ENCODE results near the gene EPHX1.

Gene EPHX1

GRCh38 chr1:225863167-225863566, 53.2 kb downstream of the EPHX1 start:
- Histone ChIP-seq H2BK12ac (ENCODE audit: low read length) (no peak overlapping the region), H3K27me3 (ENCODE audit: control insufficient read depth in 3 of 3, insufficient read depth in 3 of 3, low read depth in 1 of 3, low read length in 3 of 3) (no peaks in the 10 kb centered on the region), H2AFZ (ENCODE audit: low read length) (no peak overlapping the region), H3K23ac (ENCODE audit: low read depth, low read length, poor library complexity) (no peak overlapping the region), H4K91ac (ENCODE audit: low read depth, low read length, poor library complexity) (no peak overlapping the region), H3K4ac (ENCODE audit: low read length) (no peak overlapping the region), H3K9ac (ENCODE audit: low read depth, low read length, poor library complexity) (no peak overlapping the region), H3K36me3 (replicated peaks in 1 of 2; ENCODE audit: control insufficient read depth in 2 of 2, insufficient read depth in 2 of 2, low read length in 2 of 2) (peaks cover 4 to 62% of the 10 kb centered on the region in 2 donors), H2BK15ac (ENCODE audit: low read length) (no peak overlapping the region), H2BK5ac (ENCODE audit: low read length) (no peak overlapping the region), H3K4me3 (ENCODE audit: low read length in 2 of 2) (no peak overlapping the region), H2BK120ac (ENCODE audit: low read depth, low read length) (no peak overlapping the region), H4K8ac (ENCODE audit: low read depth, low read length) (no peak overlapping the region), H3K4me1 (ENCODE audit: control insufficient read depth in 2 of 2, insufficient read depth in 1 of 2, low read depth in 1 of 2, low read length in 2 of 2) (no peaks in the 10 kb centered on the region), H3K27ac (replicated peaks; ENCODE audit: low read length) (no peak overlapping the region), H3K79me1 (ENCODE audit: low read depth, low read length) (no peaks in the 10 kb centered on the region), H2AK5ac (ENCODE audit: low read depth, low read length) (no peak overlapping the region), H3K14ac (ENCODE audit: low read length) (no peak overlapping the region), H3K18ac (ENCODE audit: low read length) (no peak overlapping the region), H3K4me2 (ENCODE audit: insufficient read depth, low read length, poor library complexity, severe bottlenecking) (no peak overlapping the region), H3K9me3 (replicated peaks in 1 of 2; ENCODE audit: control insufficient read depth in 2 of 2, insufficient read depth in 1 of 2, low read depth in 1 of 2, low read length in 2 of 2) (no peaks in the 10 kb centered on the region)
- no peak for DNase-seq (ENCODE audit: low spot score)
- no CpG with 5 or more reads among the region's 5 CpGs for WGBS, 2 donors (ENCODE audit: extremely low coverage in 2 of 2, insufficient read length in 2 of 2, insufficient replicate concordance in 1 of 2)

DNA sequence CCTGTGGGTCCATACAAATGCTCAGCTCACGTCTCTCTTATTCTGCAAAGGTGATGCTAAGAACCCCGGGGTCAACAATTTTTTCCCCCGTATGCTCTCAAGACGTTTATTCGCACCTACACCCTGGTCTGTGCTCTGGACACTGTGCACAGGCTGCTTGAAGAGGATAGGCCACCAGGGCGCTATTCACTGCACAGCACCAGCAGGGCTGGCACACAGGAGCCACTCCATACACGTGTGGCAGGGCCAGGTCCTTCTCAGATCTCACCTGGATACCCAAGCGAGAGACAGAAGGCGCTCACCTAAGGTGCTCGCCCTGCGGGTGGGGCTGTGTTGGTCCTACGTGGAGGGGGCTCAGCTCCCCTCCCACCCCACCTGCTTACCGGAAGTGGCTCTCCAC, 55.6 kb downstream of the EPHX1 start:
- WGBS, 2 donors (ENCODE audit: extremely low coverage in 2 of 2, insufficient read length in 2 of 2, insufficient replicate concordance in 1 of 2): no CpG with 5 or more reads among the region's 13 CpGs
- H3K4ac ChIP-seq (ENCODE audit: low read length): no peak overlapping the region
- no peak overlapping the region for H3K14ac ChIP-seq (ENCODE audit: low read length)
- no peaks in the 10 kb centered on the region for H3K4me1 ChIP-seq (ENCODE audit: control insufficient read depth in 2 of 2, insufficient read depth in 1 of 2, low read depth in 1 of 2, low read length in 2 of 2)
- no peak overlapping the region for H3K27ac ChIP-seq (replicated peaks; ENCODE audit: low read length)
- no peak for DNase-seq (ENCODE audit: low spot score)
- H4K8ac ChIP-seq (ENCODE audit: low read depth, low read length): no peak overlapping the region
- H2BK120ac ChIP-seq (ENCODE audit: low read depth, low read length): no peak overlapping the region
- no peak overlapping the region for H4K91ac ChIP-seq (ENCODE audit: low read depth, low read length, poor library complexity)
- no peaks in the 10 kb centered on the region for H3K9me3 ChIP-seq (replicated peaks in 1 of 2; ENCODE audit: control insufficient read depth in 2 of 2, insufficient read depth in 1 of 2, low read depth in 1 of 2, low read length in 2 of 2)
- no peak overlapping the region for H2BK12ac ChIP-seq (ENCODE audit: low read length)
- no peak overlapping the region for H2BK15ac ChIP-seq (ENCODE audit: low read length)
- H2AK5ac ChIP-seq (ENCODE audit: low read depth, low read length): peak overlapping the region; percentile 19
- no peak overlapping the region for H3K4me3 ChIP-seq (ENCODE audit: low read length in 2 of 2)
- H3K23ac ChIP-seq (ENCODE audit: low read depth, low read length, poor library complexity): no peak overlapping the region
- H2BK5ac ChIP-seq (ENCODE audit: low read length): no peak overlapping the region
- no peak overlapping the region for H3K4me2 ChIP-seq (ENCODE audit: insufficient read depth, low read length, poor library complexity, severe bottlenecking)
- no peaks in the 10 kb centered on the region for H3K27me3 ChIP-seq (ENCODE audit: control insufficient read depth in 3 of 3, insufficient read depth in 3 of 3, low read depth in 1 of 3, low read length in 3 of 3)
- H3K9ac ChIP-seq (ENCODE audit: low read depth, low read length, poor library complexity): no peak overlapping the region
- H3K18ac ChIP-seq (ENCODE audit: low read length): no peak overlapping the region
- peaks cover 4 to 57% of the 10 kb centered on the region in 2 donors for H3K36me3 ChIP-seq (replicated peaks in 1 of 2; ENCODE audit: control insufficient read depth in 2 of 2, insufficient read depth in 2 of 2, low read length in 2 of 2)
- no peaks in the 10 kb centered on the region for H3K79me1 ChIP-seq (ENCODE audit: low read depth, low read length)
- H2AFZ ChIP-seq (ENCODE audit: low read length): no peak overlapping the region

- Histone ChIP-seq H3K27ac (replicated peaks; ENCODE audit: low read length) (no peak overlapping the region), H3K36me3 (replicated peaks in 1 of 2; ENCODE audit: control insufficient read depth in 2 of 2, insufficient read depth in 2 of 2, low read length in 2 of 2) (peaks cover 3 to 57% of the 10 kb centered on the region in 2 donors)
Observed at GRCh38 chr1:225866061-225866837, 56.3 kb downstream of the EPHX1 start.

GRCh38 chr1:225866981-225867380, 57.1 kb downstream of the EPHX1 start:
- Histone ChIP-seq H3K14ac (ENCODE audit: low read length) (no peak overlapping the region), H3K9ac (ENCODE audit: low read depth, low read length, poor library complexity) (no peak overlapping the region), H2BK12ac (ENCODE audit: low read length) (no peak overlapping the region), H4K91ac (ENCODE audit: low read depth, low read length, poor library complexity) (no peak overlapping the region), H2AFZ (ENCODE audit: low read length) (no peak overlapping the region), H3K4me1 (ENCODE audit: control insufficient read depth in 2 of 2, insufficient read depth in 1 of 2, low read depth in 1 of 2, low read length in 2 of 2) (no peaks in the 10 kb centered on the region), H3K36me3 (replicated peaks in 1 of 2; ENCODE audit: control insufficient read depth in 2 of 2, insufficient read depth in 2 of 2, low read length in 2 of 2) (peaks cover 2 to 57% of the 10 kb centered on the region in 2 donors), H3K9me3 (replicated peaks in 1 of 2; ENCODE audit: control insufficient read depth in 2 of 2, insufficient read depth in 1 of 2, low read depth in 1 of 2, low read length in 2 of 2) (no peaks in the 10 kb centered on the region), H3K18ac (ENCODE audit: low read length) (peak overlapping the region; percentile 8), H3K4ac (ENCODE audit: low read length) (no peak overlapping the region), H2AK5ac (ENCODE audit: low read depth, low read length) (no peak overlapping the region), H3K79me1 (ENCODE audit: low read depth, low read length) (no peaks in the 10 kb centered on the region), H3K27ac (replicated peaks; ENCODE audit: low read length) (no peak overlapping the region), H3K27me3 (ENCODE audit: control insufficient read depth in 3 of 3, insufficient read depth in 3 of 3, low read depth in 1 of 3, low read length in 3 of 3) (no peaks in the 10 kb centered on the region), H2BK120ac (ENCODE audit: low read depth, low read length) (no peak overlapping the region), H3K4me2 (ENCODE audit: insufficient read depth, low read length, poor library complexity, severe bottlenecking) (no peak overlapping the region), H2BK15ac (ENCODE audit: low read length) (no peak overlapping the region), H2BK5ac (ENCODE audit: low read length) (no peak overlapping the region), H3K4me3 (ENCODE audit: low read length in 2 of 2) (no peak overlapping the region), H4K8ac (ENCODE audit: low read depth, low read length) (no peak overlapping the region), H3K23ac (ENCODE audit: low read depth, low read length, poor library complexity) (no peak overlapping the region)
- DNase-seq (ENCODE audit: low spot score): no peak
- WGBS, 2 donors (ENCODE audit: extremely low coverage in 2 of 2, insufficient read length in 2 of 2, insufficient replicate concordance in 1 of 2): no CpG with 5 or more reads among the region's 6 CpGs

More at GRCh38 chr1:225866061-225866837, 56.3 kb downstream of the EPHX1 start:
- no peaks in the 10 kb centered on the region for H3K4me1 ChIP-seq (ENCODE audit: control insufficient read depth in 2 of 2, insufficient read depth in 1 of 2, low read depth in 1 of 2, low read length in 2 of 2)
- H4K91ac ChIP-seq (ENCODE audit: low read depth, low read length, poor library complexity): no peak overlapping the region
- no peak overlapping the region for H3K9ac ChIP-seq (ENCODE audit: low read depth, low read length, poor library complexity)
- H3K14ac ChIP-seq (ENCODE audit: low read length): no peak overlapping the region
- H3K18ac ChIP-seq (ENCODE audit: low read length): no peak overlapping the region
- DNase-seq (ENCODE audit: low spot score): no peak
- H2AFZ ChIP-seq (ENCODE audit: low read length): no peak overlapping the region
- no peak overlapping the region for H2BK12ac ChIP-seq (ENCODE audit: low read length)
- H3K27me3 ChIP-seq (ENCODE audit: control insufficient read depth in 3 of 3, insufficient read depth in 3 of 3, low read depth in 1 of 3, low read length in 3 of 3): no peaks in the 10 kb centered on the region
- no peak overlapping the region for H3K23ac ChIP-seq (ENCODE audit: low read depth, low read length, poor library complexity)
- no peak overlapping the region for H3K4ac ChIP-seq (ENCODE audit: low read length)
- H2BK5ac ChIP-seq (ENCODE audit: low read length): no peak overlapping the region
- H2BK120ac ChIP-seq (ENCODE audit: low read depth, low read length): no peak overlapping the region
- WGBS, 2 donors (ENCODE audit: extremely low coverage in 2 of 2, insufficient read length in 2 of 2, insufficient replicate concordance in 1 of 2): no CpG with 5 or more reads among the region's 8 CpGs
- no peaks in the 10 kb centered on the region for H3K9me3 ChIP-seq (replicated peaks in 1 of 2; ENCODE audit: control insufficient read depth in 2 of 2, insufficient read depth in 1 of 2, low read depth in 1 of 2, low read length in 2 of 2)
- H2AK5ac ChIP-seq (ENCODE audit: low read depth, low read length): no peak overlapping the region
- H2BK15ac ChIP-seq (ENCODE audit: low read length): no peak overlapping the region
- H4K8ac ChIP-seq (ENCODE audit: low read depth, low read length): no peak overlapping the region
- no peak overlapping the region for H3K4me3 ChIP-seq (ENCODE audit: low read length in 2 of 2)
- no peaks in the 10 kb centered on the region for H3K79me1 ChIP-seq (ENCODE audit: low read depth, low read length)
- H3K4me2 ChIP-seq (ENCODE audit: insufficient read depth, low read length, poor library complexity, severe bottlenecking): no peak overlapping the region

Measured in neuronal stem cell (in vitro differentiated cells).